ENCODE measurements around the gene MYEOV.

Gene MYEOV

DNA sequence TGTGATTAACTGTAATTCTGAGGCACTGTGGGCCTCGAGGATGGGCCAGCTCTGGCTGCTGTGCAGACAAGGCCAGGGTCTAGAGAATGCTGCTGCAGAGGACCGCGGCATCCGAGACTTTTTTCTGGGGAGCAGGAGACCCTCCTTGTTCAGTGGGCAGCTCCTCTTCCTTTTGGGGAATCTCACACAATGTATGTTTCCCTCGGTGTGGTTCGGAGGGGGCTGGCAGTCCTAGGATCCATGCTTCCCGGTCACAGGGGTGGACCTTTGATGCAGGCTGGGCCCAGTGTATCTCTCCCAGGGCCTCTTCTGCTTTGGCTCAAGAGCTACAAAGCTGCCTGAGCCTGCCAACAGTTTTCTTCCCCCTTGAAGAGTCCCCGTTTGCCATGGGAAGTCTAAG, 31.5 kb downstream of the MYEOV start (continued):
- TF ChIP-seq ZNF518A (tag by site-specific recombination; conservative IDR thresholded peaks at IDR 0.05; ENCODE audit: low read depth) (no peak), GFI1B (tag by site-specific recombination; IDR thresholded peaks at IDR 0.05) (no peak), GLIS2 (tag by site-specific recombination; IDR thresholded peaks at IDR 0.05) (no peak), ZNF280D (tag by site-specific recombination; IDR thresholded peaks at IDR 0.05) (no peak), KLF1 (tag by site-specific recombination; IDR thresholded peaks at IDR 0.05) (no peak)
- TF ChIP-seq, protein P1, sequence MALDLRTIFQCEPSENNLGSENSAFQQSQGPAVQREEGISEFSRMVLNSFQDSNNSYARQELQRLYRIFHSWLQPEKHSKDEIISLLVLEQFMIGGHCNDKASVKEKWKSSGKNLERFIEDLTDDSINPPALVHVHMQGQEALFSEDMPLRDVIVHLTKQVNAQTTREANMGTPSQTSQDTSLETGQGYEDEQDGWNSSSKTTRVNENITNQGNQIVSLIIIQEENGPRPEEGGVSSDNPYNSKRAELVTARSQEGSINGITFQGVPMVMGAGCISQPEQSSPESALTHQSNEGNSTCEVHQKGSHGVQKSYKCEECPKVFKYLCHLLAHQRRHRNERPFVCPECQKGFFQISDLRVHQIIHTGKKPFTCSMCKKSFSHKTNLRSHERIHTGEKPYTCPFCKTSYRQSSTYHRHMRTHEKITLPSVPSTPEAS (tag by site-specific recombination; IDR thresholded peaks at IDR 0.05) = no peak
- TF ChIP-seq, protein P2, sequence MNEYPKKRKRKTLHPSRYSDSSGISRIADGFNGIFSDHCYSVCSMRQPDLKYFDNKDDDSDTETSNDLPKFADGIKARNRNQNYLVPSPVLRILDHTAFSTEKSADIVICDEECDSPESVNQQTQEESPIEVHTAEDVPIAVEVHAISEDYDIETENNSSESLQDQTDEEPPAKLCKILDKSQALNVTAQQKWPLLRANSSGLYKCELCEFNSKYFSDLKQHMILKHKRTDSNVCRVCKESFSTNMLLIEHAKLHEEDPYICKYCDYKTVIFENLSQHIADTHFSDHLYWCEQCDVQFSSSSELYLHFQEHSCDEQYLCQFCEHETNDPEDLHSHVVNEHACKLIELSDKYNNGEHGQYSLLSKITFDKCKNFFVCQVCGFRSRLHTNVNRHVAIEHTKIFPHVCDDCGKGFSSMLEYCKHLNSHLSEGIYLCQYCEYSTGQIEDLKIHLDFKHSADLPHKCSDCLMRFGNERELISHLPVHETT (tag by site-specific recombination; IDR thresholded peaks at IDR 0.05) = no peak

- Histone ChIP-seq H3K9me3 (ENCODE audit: control insufficient read depth, insufficient read depth, low read depth, low read length) (no peaks in the 10 kb centered on the region), H3K4me1 (ENCODE audit: control insufficient read depth, insufficient read depth, low read length) (no peaks in the 10 kb centered on the region), H3K27ac (ENCODE audit: extremely low read depth, low read depth, low read length) (no peak overlapping the region), H3K36me3 (ENCODE audit: control insufficient read depth in 2 of 2, insufficient read depth in 1 of 2, low read length in 2 of 2) (no peaks in the 10 kb centered on the region), H3K4me3 (ENCODE audit: low read depth, low read length) (no peak overlapping the region)
- POLR2A ChIA-PET = no interaction called here
- CTCF ChIA-PET = interaction anchor here (1.7 kb wide), 1 partner anchor 34 kb away, joined by 6 read pairs; no protein-coding TSS in a partner anchor
- no peak for TF ChIP-seq ZNF501 (tag by site-specific recombination; IDR thresholded peaks at IDR 0.05)
- no peak for TF ChIP-seq SCRT1 (tag by site-specific recombination; IDR thresholded peaks at IDR 0.05; ENCODE audit: borderline replicate concordance)
- TF ChIP-seq SALL2 (tag by site-specific recombination; IDR thresholded peaks at IDR 0.05; ENCODE audit: borderline replicate concordance) = no peak
- no peak for TF ChIP-seq PRDM1 (tag by site-specific recombination; IDR thresholded peaks at IDR 0.05)
- no peak for TF ChIP-seq ZNF146 (tag by site-specific recombination; IDR thresholded peaks at IDR 0.05)
- TF ChIP-seq ZFP69B (tag by site-specific recombination; IDR thresholded peaks at IDR 0.05) = no peak
- TF ChIP-seq ZNF660 (tag by site-specific recombination; IDR thresholded peaks at IDR 0.05) = no peak
- TF ChIP-seq ZNF664 (tag by site-specific recombination; IDR thresholded peaks at IDR 0.05) = no peak
- no peak for TF ChIP-seq ZNF423 (tag by site-specific recombination; IDR thresholded peaks at IDR 0.05)
- TF ChIP-seq ZNF10 (tag by site-specific recombination; IDR thresholded peaks at IDR 0.05) = no peak
- TF ChIP-seq ZSCAN30 (tag by site-specific recombination; IDR thresholded peaks at IDR 0.05) = no peak
- TF ChIP-seq, protein P3, sequence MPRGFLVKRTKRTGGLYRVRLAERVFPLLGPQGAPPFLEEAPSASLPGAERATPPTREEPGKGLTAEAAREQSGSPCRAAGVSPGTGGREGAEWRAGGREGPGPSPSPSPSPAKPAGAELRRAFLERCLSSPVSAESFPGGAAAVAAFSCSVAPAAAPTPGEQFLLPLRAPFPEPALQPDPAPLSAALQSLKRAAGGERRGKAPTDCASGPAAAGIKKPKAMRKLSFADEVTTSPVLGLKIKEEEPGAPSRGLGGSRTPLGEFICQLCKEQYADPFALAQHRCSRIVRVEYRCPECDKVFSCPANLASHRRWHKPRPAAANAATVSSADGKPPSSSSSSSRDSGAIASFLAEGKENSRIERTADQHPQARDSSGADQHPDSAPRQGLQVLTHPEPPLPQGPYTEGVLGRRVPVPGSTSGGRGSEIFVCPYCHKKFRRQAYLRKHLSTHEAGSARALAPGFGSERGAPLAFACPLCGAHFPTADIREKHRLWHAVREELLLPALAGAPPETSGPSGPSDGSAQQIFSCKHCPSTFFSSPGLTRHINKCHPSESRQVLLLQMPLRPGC (tag by site-specific recombination; IDR thresholded peaks at IDR 0.05) = no peak
- no peak for TF ChIP-seq ZNF549 (tag by site-specific recombination; IDR thresholded peaks at IDR 0.05)
- no peak for TF ChIP-seq ZNF18 (tag by site-specific recombination; IDR thresholded peaks at IDR 0.05)
- no peak for TF ChIP-seq ZNF624 (tag by site-specific recombination; IDR thresholded peaks at IDR 0.05)
Observed at GRCh38 chr11:69326622-69327219, 32.8 kb downstream of the MYEOV start.

Data from HEK293 (cell line).